GM12892 (cell line): ENCODE data around the gene TBC1D22A.

Experiments used
- POLR2A ChIP-seq: IDR thresholded peaks from 2 replicates; pipeline ENCODE4 v1.6.1; 2011; ENCODE audit warnings: low read depth, low read length, control low read depth
- POLR2AphosphoS5 ChIP-seq: IDR thresholded peaks from 2 replicates; pipeline ENCODE4 v1.6.1; 2011; ENCODE audit warnings: low read depth, low read length, control low read depth
- TAF1 ChIP-seq: IDR thresholded peaks from 2 replicates; pipeline ENCODE4 v1.6.1; 2011; ENCODE audit warnings: low read depth, mild to moderate bottlenecking, control low read depth, low read length, borderline replicate concordance

GRCh38 chr22:46845296-46846149, 83.1 kb downstream of the TBC1D22A start:
- TF ChIP-seq POLR2AphosphoS5 (no peak), POLR2A (no peak), TAF1 (no peak)
